H1 (cell line): Measurements from ENCODE around the gene TNIK. TPM values are rescaled to one million over a fixed set of nuclear protein-coding genes. Genes with fewer than 3 reads are reported as not detected.
A peak's percentile ranks its signal among the peaks of the same experiment; 100 is the strongest.

Experiments used
- BACH1 ChIP-seq: IDR thresholded peaks from 2 replicates; pipeline ENCODE4 v1.6.1; 2012; ENCODE audit warnings: low read length, improper control_type of control experiment
- BCL11A ChIP-seq, 2 experiments: IDR thresholded peaks; one replicate each; pipeline ENCODE4 v1.6.1; 2011; ENCODE audit warnings: low read depth in 2 of 2, low read length in 2 of 2, mild to moderate bottlenecking in 2 of 2
- BRCA1 ChIP-seq: IDR thresholded peaks from 2 replicates; pipeline ENCODE4 v1.6.1; 2012; ENCODE audit warnings: low read depth, low read length, improper control_type of control experiment
- CTBP2 ChIP-seq: IDR thresholded peaks from 2 replicates; pipeline ENCODE4 v1.7.0; 2011; ENCODE audit warnings: borderline replicate concordance, mild to moderate bottlenecking, moderate library complexity, mixed read lengths, low read length; ENCODE audit not compliant: insufficient read depth, insufficient read length
- EGR1 ChIP-seq: IDR thresholded peaks from 2 replicates; pipeline ENCODE4 v1.6.1; 2011; ENCODE audit warnings: low read depth, low read length, borderline replicate concordance
- EZH2 ChIP-seq: fragments of 200-600 bp; sonication (generic); IDR thresholded peaks from 2 replicates; pipeline ENCODE4 v1.7.1; 2012; ENCODE audit warnings: low read depth, mild to moderate bottlenecking, moderate library complexity, low read length, inconsistent platforms; ENCODE audit not compliant: severe bottlenecking
- KDM1A ChIP-seq: fragments of 200-600, 300-600 bp; sonication (generic); IDR thresholded peaks from 2 replicates; pipeline ENCODE4 v1.7.1; 2016; ENCODE audit warnings: mild to moderate bottlenecking, low read length, borderline replicate concordance
- MAFK ChIP-seq: IDR thresholded peaks from 2 replicates; pipeline ENCODE4 v1.6.1; 2012; ENCODE audit warnings: low read depth, mild to moderate bottlenecking, improper control_type of control experiment, low read length
- PHF8 ChIP-seq: fragments of 200-600 bp; sonication (generic); conservative IDR thresholded peaks from 2 replicates; pipeline ENCODE4 v1.7.1; 2012; ENCODE audit warnings: low read depth, mild to moderate bottlenecking, inconsistent platforms, low read length, moderate library complexity
- POLR2A ChIP-seq, 2 experiments: IDR thresholded peaks; 1 replicate in 1 of 2; 2 replicates in 1 of 2; pipeline ENCODE4 v1.6.1; 2011; ENCODE audit warnings: low read depth in 2 of 2, low read length in 2 of 2, mild to moderate bottlenecking in 2 of 2; ENCODE audit errors: control extremely low read depth in 1 of 2
- POLR2AphosphoS5 ChIP-seq: IDR thresholded peaks from 2 replicates; pipeline ENCODE4 v1.6.1; 2011; ENCODE audit warnings: low read depth, low read length
- RBBP5 ChIP-seq: IDR thresholded peaks from 2 replicates; pipeline ENCODE4 v1.7.1; 2012; ENCODE audit warnings: low read depth, mild to moderate bottlenecking, inconsistent platforms, low read length, moderate library complexity, borderline replicate concordance
- RXRA ChIP-seq: IDR thresholded peaks from 2 replicates; pipeline ENCODE4 v1.6.1; 2011; ENCODE audit warnings: low read depth, mild to moderate bottlenecking, low read length, moderate library complexity; ENCODE audit not compliant: insufficient read depth
- SIRT6 ChIP-seq: IDR thresholded peaks from one replicate; pipeline ENCODE4 v1.7.1; 2012; ENCODE audit warnings: low read length, inconsistent platforms
- SP1 ChIP-seq: IDR thresholded peaks from 2 replicates; pipeline ENCODE4 v1.6.1; 2011; ENCODE audit warnings: low read depth, low read length
- SP4 ChIP-seq: IDR thresholded peaks from 2 replicates; pipeline ENCODE4 v1.6.1; 2012; ENCODE audit warnings: low read length, inconsistent platforms
- TCF12 ChIP-seq: IDR thresholded peaks from 2 replicates; pipeline ENCODE4 v1.6.1; 2011; ENCODE audit warnings: low read depth, mild to moderate bottlenecking, low read length
- polyA plus RNA-seq, 7 experiments: library from polyadenylated mRNA; depleted of rRNA in 3 of 7; stranded (reverse) in 5 of 7; unstranded in 2 of 7; fragments of >200 nt in 5 of 7; fragments of 200-250 nt in 2 of 7; gene quantifications; 1 replicate in 5 of 7; 2 replicates in 1 of 7; 4 replicates in 1 of 7; pipeline versions ENCODE4 v1.2.1 to v1.2.3, GENCODE V29; 2011 to 2013; ENCODE audit warnings: missing spikeins in 2 of 7, mixed read lengths in 2 of 7
- total RNA-seq: library from RNA; stranded (reverse); fragmentation: NEBNext Ultra II Directional; extraction: Animal tissue kit (Norgen Biotek cat#: 25700); gene quantifications from 2 replicates; pipeline ENCODE4 v1.2.1, GENCODE V29; 2021

TNIK gene
- total and polyA plus RNA-seq, 2 of the 8 experiments (the other 6 are each of a cell fraction or from before 2014, with no cell fraction given), result 7.4 to 42.0 TPM

GRCh38 chr3:171459942-171460724 lies at the start of gene TNIK (continued):
- TF ChIP-seq POLR2AphosphoS5 (no peak), RXRA (no peak), BACH1 (peak; percentile 63; the same call in 1 of the 2 replicates), MAFK (no peak), SP1 (no peak), POLR2A (IDR thresholded peaks at IDR 0.05; ENCODE audit: control extremely low read depth in 1 of 2, low read depth in 2 of 2, low read length in 2 of 2) (no peak), SP4 (no peak), PHF8 (peak; percentile 33; the same call in 1 of the 2 replicates), CTBP2 (no peak), TCF12 (no peak), RBBP5 (peak; percentile 42), BCL11A (IDR thresholded peaks at IDR 0.05; ENCODE audit: low read depth in 2 of 2, low read length in 2 of 2) (no peak), EGR1 (peak; percentile 65; the same call in 1 of the 2 replicates), EZH2 (no peak), KDM1A (no peak; the same call in 1 of the 2 replicates), SIRT6 (no peak), BRCA1 (no peak)
